ENCODE data around the gene EPN2.

The EPN2 gene

DNA sequence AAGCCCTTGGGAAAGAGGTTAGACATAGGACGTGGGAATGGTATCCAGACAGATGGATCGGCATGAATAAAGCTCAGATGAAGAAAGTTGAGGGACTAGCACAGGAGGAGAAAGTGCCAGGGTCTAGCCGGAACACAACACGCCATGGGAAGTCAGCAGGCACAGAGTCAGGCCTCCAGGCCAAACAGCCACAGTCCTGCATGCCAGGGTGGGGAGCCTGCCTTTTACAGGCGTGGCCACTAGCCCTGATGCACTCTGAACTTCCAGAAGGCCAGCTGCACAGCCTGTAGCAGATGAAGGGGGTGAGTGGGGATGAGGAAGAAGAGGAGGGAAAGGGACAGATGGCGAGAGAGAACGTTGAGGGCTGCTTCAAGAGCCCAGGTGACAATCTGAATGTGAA is 120.2 kb downstream of the EPN2 start:
- TF ChIP-seq, protein P1, sequence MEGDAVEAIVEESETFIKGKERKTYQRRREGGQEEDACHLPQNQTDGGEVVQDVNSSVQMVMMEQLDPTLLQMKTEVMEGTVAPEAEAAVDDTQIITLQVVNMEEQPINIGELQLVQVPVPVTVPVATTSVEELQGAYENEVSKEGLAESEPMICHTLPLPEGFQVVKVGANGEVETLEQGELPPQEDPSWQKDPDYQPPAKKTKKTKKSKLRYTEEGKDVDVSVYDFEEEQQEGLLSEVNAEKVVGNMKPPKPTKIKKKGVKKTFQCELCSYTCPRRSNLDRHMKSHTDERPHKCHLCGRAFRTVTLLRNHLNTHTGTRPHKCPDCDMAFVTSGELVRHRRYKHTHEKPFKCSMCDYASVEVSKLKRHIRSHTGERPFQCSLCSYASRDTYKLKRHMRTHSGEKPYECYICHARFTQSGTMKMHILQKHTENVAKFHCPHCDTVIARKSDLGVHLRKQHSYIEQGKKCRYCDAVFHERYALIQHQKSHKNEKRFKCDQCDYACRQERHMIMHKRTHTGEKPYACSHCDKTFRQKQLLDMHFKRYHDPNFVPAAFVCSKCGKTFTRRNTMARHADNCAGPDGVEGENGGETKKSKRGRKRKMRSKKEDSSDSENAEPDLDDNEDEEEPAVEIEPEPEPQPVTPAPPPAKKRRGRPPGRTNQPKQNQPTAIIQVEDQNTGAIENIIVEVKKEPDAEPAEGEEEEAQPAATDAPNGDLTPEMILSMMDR (conservative IDR thresholded peaks at IDR 0.05) = no peak
- H3K27ac ChIP-seq = no peak overlapping the region

DNA sequence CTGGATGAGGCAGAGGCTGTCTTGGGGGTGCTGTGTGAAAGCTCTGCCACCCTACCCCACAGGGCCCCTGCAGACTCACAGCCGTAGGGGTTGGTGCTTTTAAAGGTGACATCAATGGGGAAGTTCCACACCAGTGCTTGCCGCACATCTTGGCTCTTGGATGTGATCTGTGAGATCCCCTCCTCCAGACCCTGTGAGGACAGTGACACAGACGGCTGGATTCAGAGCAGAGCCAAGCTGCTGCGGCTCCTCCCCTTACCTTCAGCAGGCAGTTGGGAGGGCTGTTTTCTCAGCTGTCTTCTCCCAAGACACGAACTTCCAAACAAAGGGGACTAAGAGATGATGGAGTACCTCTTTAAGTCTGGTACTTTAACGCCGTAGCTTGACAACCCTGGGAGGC is 120.6 kb downstream of the EPN2 start:
- TF ChIP-seq, protein P1 (conservative IDR thresholded peaks at IDR 0.05) = no peak

DNA sequence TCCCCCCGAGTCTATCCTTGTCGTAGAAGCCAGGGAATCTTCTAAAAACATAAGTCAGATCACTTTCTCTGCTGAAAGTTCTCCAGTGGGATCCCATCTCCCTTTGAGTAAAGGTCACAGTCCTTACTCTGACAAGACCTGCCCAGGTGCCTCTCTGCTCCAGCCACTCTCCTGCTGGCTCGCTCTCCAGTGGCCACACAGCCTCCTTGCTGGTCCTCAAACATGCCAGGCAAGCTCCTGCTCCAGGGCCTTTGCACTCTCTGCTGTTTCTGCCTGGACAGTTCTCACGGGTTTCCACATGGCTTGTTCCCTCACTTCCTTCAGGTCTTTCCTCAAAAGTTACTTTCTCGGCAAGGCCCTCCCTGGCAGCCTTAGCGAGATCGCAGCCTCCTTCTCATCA is 122.0 kb downstream of the EPN2 start:
- TF ChIP-seq, protein P1 (conservative IDR thresholded peaks at IDR 0.05) = no peak

More for the DNA sequence above, 120.6 kb downstream of the EPN2 start:
- no peak overlapping the region for H3K27ac ChIP-seq

DNA sequence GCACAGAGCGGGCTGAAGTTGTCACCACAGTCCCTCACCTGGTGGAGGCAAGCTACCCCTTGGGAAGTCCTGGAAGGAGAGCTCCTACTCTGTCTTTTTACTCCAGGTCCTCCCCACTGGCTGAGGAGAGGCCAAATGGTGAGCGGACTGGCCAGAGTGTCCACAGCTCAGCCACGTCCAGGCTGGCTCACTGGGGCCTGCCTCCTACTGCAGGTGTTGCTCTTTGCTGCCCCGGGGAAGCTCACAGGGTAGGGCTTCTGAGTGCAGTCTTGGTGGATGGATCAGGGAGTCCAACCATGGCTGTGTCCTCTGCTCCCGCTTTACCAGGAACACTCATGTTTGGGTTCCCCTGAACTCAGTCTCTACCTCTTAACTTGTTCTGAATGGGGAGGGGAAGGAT is 122.7 kb downstream of the EPN2 start:
- TF ChIP-seq, protein P1 (conservative IDR thresholded peaks at IDR 0.05) = no peak
- no peak overlapping the region for H3K27ac ChIP-seq

More for the DNA sequence above, 122.0 kb downstream of the EPN2 start:
- no peak overlapping the region for H3K27ac ChIP-seq

DNA sequence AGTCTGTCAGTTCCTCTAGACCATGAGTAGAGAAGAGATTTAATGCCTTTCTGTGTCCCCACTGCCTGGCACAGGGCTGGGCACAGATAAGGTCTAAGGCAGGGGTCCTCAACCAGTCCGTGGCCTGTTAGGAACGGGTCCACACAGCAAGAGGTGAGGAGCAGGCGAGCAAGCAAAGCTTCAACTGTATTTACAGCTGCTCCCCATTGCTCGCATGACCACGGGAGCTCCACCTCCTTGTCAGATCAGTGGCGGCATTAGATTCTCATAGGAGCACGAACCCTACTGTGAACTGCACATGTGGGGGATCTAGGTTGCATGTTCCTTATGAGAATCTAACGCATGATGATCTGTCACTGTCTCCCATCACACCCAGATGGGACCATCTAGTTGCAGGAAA is 123.6 kb downstream of the EPN2 start:
- TF ChIP-seq, protein P1 (conservative IDR thresholded peaks at IDR 0.05) = no peak
- no peak overlapping the region for H3K27ac ChIP-seq

DNA sequence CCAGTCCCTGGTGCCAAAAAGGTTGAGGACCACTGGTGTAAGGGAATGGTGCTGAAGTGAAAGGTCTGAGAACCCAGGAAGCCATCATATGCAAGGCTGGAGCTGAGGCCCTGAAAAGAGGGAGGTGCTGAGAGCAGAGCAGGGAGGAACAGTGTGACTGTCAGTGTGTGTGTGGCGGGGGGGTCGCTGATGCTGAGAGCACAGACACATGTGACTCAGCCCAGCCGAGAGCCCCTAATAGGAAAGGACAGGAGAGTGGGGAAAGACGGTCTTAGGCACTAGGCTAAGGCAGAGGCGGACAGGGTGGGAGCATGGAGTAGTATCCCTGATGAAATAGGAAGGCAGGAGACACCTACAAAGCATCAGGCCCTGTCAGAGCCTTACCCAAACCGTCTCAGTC is 124.2 kb downstream of the EPN2 start:
- H3K27ac ChIP-seq = no peak overlapping the region
- TF ChIP-seq, protein P1 (conservative IDR thresholded peaks at IDR 0.05) = no peak

DNA sequence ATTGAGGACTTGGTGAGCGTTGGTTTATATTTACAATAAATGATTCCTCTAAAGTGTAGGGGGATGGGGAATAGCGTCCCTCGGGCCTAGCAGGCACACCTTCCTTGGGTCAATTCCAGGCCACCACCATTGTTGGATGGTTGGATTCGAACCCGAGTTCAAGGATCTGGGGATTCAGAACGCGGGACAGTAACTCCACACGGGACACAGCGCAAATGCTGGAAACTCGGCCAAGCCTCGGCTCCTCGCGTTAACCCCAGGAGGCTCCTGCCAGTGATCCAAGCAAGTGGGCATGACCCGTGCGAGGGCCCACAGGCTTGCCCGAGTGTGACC is 124.7 kb downstream of the EPN2 start:
- TF ChIP-seq, protein P1 (conservative IDR thresholded peaks at IDR 0.05) = no peak
- H3K27ac ChIP-seq = peak overlapping the region; percentile 84

All from VCaP (cell line).